Measurements from ENCODE around the gene NOB1. TPM values are rescaled to one million over a fixed set of nuclear protein-coding genes. Genes with fewer than 3 reads are reported as not detected.

NOB1 gene
- total RNA-seq: 15.6 and 18.2 TPM in 2 replicates

GRCh38 chr16:69754469-69755310 lies at the start of gene NOB1:
Gene NOB1, minus strand, starts transcription at chr16:69754926. Its CDS starts 16 bp downstream, at chr16:69754910.

DNA sequence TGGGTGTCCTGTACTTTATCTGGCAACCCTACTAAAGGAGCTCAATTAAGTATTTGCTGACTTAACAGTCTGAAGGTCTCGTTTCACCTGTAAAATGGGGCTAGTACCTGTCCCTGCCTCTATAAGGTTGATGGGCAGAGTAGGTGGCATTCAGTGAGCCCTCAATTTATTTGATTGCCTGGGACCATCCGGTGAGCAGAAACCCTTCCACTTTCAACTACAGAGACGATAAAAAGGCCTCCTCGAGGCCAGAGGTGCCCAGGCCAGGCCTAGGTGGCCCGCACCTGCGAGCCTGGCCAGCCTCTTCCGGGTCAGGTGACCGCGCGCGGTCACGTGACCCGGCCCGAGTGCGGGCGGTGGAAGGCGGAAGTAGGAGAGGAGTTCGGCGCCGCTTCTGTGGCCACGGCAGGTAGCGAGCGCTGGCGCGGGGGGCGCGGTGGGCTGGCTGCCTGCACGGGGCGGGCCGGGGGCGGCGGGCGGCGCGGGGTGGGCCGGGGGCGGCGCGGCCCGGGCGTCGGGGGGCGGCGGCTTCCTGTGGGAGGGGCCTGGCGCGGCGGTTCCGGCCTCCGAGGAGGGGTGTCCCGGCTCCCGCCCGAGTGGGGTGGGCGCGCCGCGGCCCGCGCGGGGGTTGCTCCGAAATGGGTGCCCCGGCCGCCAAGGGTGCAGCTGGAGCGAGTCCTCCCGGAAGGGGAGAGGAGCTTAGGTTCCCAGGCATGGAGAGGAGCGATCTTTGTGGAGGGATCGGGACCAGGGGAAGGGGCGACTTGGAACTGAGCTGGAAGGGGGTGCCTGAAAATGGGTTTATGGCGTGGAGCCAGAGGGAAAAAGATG lies 7.5 kb upstream of the NOB1 start, which contains the start of gene WWP2:
WWP2 (plus strand) TSS at position 350 of the 831 bp plus-strand sequence. CDS start 24,679 bp downstream, outside the sequence.

DNA sequence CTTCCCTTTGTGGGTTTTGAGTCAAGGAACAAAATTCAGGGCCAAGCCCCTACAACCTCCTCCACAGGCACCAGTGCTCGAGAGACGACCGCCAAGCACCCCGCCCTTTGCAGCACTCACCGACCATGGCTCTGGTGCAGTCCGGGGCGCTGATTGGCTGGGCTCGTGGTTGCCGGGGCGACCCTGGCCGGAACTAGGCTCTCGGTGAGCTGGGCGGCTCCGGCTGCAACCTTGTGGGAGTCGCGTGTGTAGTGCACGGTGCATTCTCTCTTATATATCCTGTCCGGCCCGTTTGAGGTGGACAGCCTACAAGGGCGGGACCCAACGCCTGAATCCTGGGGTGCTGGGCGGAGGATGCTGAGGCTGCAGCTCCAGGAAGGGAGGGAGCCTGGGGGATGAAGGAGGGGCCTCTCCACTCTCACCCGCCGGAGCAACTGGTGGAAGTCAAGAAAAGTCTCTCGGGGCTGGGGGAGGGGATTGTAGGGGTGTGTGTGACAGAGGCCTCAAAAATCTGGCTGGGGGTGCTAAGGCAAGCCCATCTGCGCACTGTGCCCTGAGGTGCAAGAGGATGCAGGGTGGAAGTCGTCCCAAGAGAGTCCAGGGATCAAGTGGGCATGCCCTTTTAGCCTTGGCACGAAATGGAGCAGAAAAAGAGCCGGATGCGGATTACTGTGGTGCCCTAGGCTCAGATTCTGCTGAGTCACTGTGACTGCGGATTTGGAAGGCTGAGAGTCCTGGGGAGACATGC lies 28.2 kb downstream of the NOB1 start, which contains the start of gene NQO1:
NQO1 (minus strand) TSS at position 248 of the 748 bp plus-strand sequence; CDS start at position 127, 121 bp downstream.

Other genes with a start within 250 kb of the NOB1 start
- gene NFAT5, start 189.0 kb downstream of the NOB1 start, total RNA-seq: 13.5 and 21.0 TPM in 2 replicates
- 399 and 514 TPM in 2 replicates for gene NQO1, start 28.4 kb downstream of the NOB1 start, total RNA-seq
- gene WWP2, start 7.4 kb upstream of the NOB1 start, total RNA-seq: 19.6 and 29.8 TPM in 2 replicates
- 0.66 and 0.93 TPM in 2 replicates for gene CLEC18A, start 196.4 kb upstream of the NOB1 start, total RNA-seq